ENCODE data around the gene PLEKHA6. TPM values are rescaled to one million over a fixed set of nuclear protein-coding genes. Genes with fewer than 3 reads are reported as not detected.

Gene PLEKHA6
- total and polyA plus RNA-seq, 2 donors (not counting 1 experiment from before 2014, with no cell fraction given), result 0.31 to 0.47 TPM

DNA sequence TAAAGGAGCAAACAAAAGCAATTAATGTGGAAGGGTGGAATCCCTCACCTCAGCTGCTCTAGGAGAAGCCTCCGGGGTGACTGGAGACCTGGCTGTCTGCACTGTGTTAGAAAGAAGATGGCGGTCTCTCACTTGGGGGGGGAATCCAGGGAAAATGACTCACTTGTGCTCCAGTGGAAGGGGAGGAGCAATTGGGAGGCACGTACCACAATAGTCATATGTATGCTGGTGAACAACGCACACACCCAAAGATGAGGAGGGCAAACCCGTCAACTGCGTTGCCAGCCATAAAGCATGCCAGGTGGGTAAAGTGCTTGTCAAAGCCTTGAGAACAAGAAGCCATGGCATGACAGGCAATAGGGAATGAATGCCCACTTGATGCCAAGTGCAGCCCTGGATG is 22.1 kb downstream of the PLEKHA6 start:
- Histone ChIP-seq H3K4me2 (replicated peaks; ENCODE audit: low read depth, low read length, poor library complexity, severe bottlenecking) (no peak overlapping the region), H3K27me3 (replicated peaks in 1 of 4; ENCODE audit: control extremely low read depth in 1 of 4, control insufficient read depth in 3 of 4, insufficient read depth in 4 of 4, low read length in 3 of 4) (peaks cover 0 to 13% (median 1%) of the 10 kb centered on the region in 4 experiments), H3K4me1 (ENCODE audit: control insufficient read depth in 2 of 2, insufficient read depth in 2 of 2, low read length in 2 of 2) (no peaks in the 10 kb centered on the region), H3K9me3 (ENCODE audit: control extremely low read depth in 1 of 3, control insufficient read depth in 2 of 3, insufficient read depth in 1 of 3, low read length in 2 of 3) (no peaks in the 10 kb centered on the region), H3K9ac (ENCODE audit: low read length) (no peak overlapping the region), H4K20me1 (ENCODE audit: control insufficient read depth, insufficient read depth, low read length, poor library complexity, severe bottlenecking) (no peaks in the 10 kb centered on the region), H3K36me3 (replicated peaks in 1 of 2; ENCODE audit: control extremely low read depth in 1 of 2, control insufficient read depth in 1 of 2, extremely low read depth in 1 of 2, insufficient read depth in 2 of 2, low read length in 1 of 2) (no peaks in the 10 kb centered on the region), H3K27ac (ENCODE audit: low read length in 2 of 2) (no peak overlapping the region), H3K79me2 (ENCODE audit: control insufficient read depth, insufficient read depth, low read length) (no peaks in the 10 kb centered on the region), H2AFZ (ENCODE audit: insufficient read depth, low read depth, low read length, poor library complexity, severe bottlenecking) (no peak overlapping the region), H3K4me3 (ENCODE audit: control extremely low read depth in 1 of 5, extremely low read depth in 1 of 5, insufficient read depth in 1 of 5, low read depth in 2 of 5, low read length in 4 of 5) (no peak overlapping the region)
- no peaks in the 10 kb centered on the region for H3K4me1 Mint-ChIP-seq
- DNase-seq (no peak), ATAC-seq (ENCODE audit: low read depth) (no peak)
- no peak overlapping the region for H3K27ac Mint-ChIP-seq
- intact Hi-C loops (cut with micrococcal nuclease), result no loop called here
- no peak overlapping the region for H3K4me3 Mint-ChIP-seq
- 91% methylated on average over 6 of the region's 6 CpGs for WGBS (ENCODE audit: insufficient coverage)
- ChIA-PET CTCF (no interaction called here), POLR2A (no interaction called here)
- TF ChIP-seq EZH2 (IDR thresholded peaks at IDR 0.05; ENCODE audit: borderline replicate concordance, insufficient read depth, low read depth, low read length, poor library complexity, severe bottlenecking), result no peak
- TF ChIP-seq, protein P1, sequence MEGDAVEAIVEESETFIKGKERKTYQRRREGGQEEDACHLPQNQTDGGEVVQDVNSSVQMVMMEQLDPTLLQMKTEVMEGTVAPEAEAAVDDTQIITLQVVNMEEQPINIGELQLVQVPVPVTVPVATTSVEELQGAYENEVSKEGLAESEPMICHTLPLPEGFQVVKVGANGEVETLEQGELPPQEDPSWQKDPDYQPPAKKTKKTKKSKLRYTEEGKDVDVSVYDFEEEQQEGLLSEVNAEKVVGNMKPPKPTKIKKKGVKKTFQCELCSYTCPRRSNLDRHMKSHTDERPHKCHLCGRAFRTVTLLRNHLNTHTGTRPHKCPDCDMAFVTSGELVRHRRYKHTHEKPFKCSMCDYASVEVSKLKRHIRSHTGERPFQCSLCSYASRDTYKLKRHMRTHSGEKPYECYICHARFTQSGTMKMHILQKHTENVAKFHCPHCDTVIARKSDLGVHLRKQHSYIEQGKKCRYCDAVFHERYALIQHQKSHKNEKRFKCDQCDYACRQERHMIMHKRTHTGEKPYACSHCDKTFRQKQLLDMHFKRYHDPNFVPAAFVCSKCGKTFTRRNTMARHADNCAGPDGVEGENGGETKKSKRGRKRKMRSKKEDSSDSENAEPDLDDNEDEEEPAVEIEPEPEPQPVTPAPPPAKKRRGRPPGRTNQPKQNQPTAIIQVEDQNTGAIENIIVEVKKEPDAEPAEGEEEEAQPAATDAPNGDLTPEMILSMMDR (IDR thresholded peaks at IDR 0.05), result no peak
- H3K27me3 Mint-ChIP-seq, result peaks cover 15% of the 10 kb centered on the region
- H3K9me3 Mint-ChIP-seq (ENCODE audit: insufficient read depth), result no peaks in the 10 kb centered on the region

DNA sequence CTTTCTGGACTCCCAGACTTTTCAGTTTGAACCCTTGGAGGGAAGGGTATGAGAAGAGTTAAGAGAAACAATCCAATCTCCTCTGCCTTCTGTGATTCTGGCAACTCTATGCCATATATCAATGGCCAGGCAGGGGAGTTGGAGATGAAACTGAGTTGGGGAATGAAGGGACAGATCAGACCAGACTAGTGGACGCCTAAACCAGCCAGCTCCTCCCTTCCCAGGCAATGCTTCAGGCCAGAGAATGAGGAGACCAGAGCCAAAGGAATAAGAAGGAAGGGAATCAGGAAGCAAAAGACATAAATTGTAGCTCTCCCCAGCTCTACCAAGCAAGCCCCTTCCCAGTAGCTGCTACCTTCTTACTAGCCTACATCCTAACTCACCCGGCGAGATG is 22.7 kb downstream of the PLEKHA6 start:
- H3K9me3 ChIP-seq (ENCODE audit: control extremely low read depth in 1 of 3, control insufficient read depth in 2 of 3, insufficient read depth in 1 of 3, low read length in 2 of 3), result no peaks in the 10 kb centered on the region
- H4K20me1 ChIP-seq (ENCODE audit: control insufficient read depth, insufficient read depth, low read length, poor library complexity, severe bottlenecking), result no peaks in the 10 kb centered on the region
- TF ChIP-seq EZH2 (IDR thresholded peaks at IDR 0.05; ENCODE audit: borderline replicate concordance, insufficient read depth, low read depth, low read length, poor library complexity, severe bottlenecking), result no peak
- TF ChIP-seq, protein P1 (IDR thresholded peaks at IDR 0.05), result no peak
- Mint-ChIP-seq H3K27me3 (peaks cover 15% of the 10 kb centered on the region), H3K27ac (no peak overlapping the region), H3K4me1 (no peaks in the 10 kb centered on the region), H3K9me3 (ENCODE audit: insufficient read depth) (no peaks in the 10 kb centered on the region), H3K4me3 (no peak overlapping the region)
- no peaks in the 10 kb centered on the region for H3K79me2 ChIP-seq (ENCODE audit: control insufficient read depth, insufficient read depth, low read length)
- no peak overlapping the region for H2AFZ ChIP-seq (ENCODE audit: insufficient read depth, low read depth, low read length, poor library complexity, severe bottlenecking)
- no peak overlapping the region for H3K9ac ChIP-seq (ENCODE audit: low read length)
- H3K4me2 ChIP-seq (replicated peaks; ENCODE audit: low read depth, low read length, poor library complexity, severe bottlenecking), result no peak overlapping the region
- H3K4me3 ChIP-seq (ENCODE audit: control extremely low read depth in 1 of 5, extremely low read depth in 1 of 5, insufficient read depth in 1 of 5, low read depth in 2 of 5, low read length in 4 of 5), result no peak overlapping the region
- no peaks in the 10 kb centered on the region for H3K36me3 ChIP-seq (replicated peaks in 1 of 2; ENCODE audit: control extremely low read depth in 1 of 2, control insufficient read depth in 1 of 2, extremely low read depth in 1 of 2, insufficient read depth in 2 of 2, low read length in 1 of 2)
- H3K27ac ChIP-seq (ENCODE audit: low read length in 2 of 2), result no peak overlapping the region
- DNase-seq (no peak), ATAC-seq (ENCODE audit: low read depth) (no peak)
- no CpG with 5 or more reads among the region's 3 CpGs for WGBS (ENCODE audit: insufficient coverage)
- no peaks in the 10 kb centered on the region for H3K4me1 ChIP-seq (ENCODE audit: control insufficient read depth in 2 of 2, insufficient read depth in 2 of 2, low read length in 2 of 2)
- peaks cover 0 to 13% (median 1%) of the 10 kb centered on the region in 4 experiments for H3K27me3 ChIP-seq (replicated peaks in 1 of 4; ENCODE audit: control extremely low read depth in 1 of 4, control insufficient read depth in 3 of 4, insufficient read depth in 4 of 4, low read length in 3 of 4)
- ChIA-PET CTCF (no interaction called here), POLR2A (no interaction called here)
- intact Hi-C loops (cut with micrococcal nuclease), result no loop called here
